GM12892 (cell line): ENCODE measurements around the gene MAT2B.
"Not testable (repeated sequence)": the region's sequence is repeated elsewhere in the genome, so short reads cannot be mapped to it uniquely, and the experiment has no call there.

Experiments
- DNase-seq: peaks from one replicate; pipeline ENCODE4 v3.0.0; 2011; ENCODE audit not compliant: insufficient read length
- FAIRE-seq: peaks from 2 replicates; lab custom pipeline; 2011; peaks lifted over from hg19 to GRCh38; lab: Jason Lieb, UNC
- POLR2A ChIP-seq: IDR thresholded peaks from 2 replicates; pipeline ENCODE4 v1.6.1; 2011; ENCODE audit warnings: low read depth, low read length, control low read depth
- POLR2AphosphoS5 ChIP-seq: IDR thresholded peaks from 2 replicates; pipeline ENCODE4 v1.6.1; 2011; ENCODE audit warnings: low read depth, low read length, control low read depth
- TAF1 ChIP-seq: IDR thresholded peaks from 2 replicates; pipeline ENCODE4 v1.6.1; 2011; ENCODE audit warnings: low read depth, mild to moderate bottlenecking, control low read depth, low read length, borderline replicate concordance

Gene MAT2B

DNA sequence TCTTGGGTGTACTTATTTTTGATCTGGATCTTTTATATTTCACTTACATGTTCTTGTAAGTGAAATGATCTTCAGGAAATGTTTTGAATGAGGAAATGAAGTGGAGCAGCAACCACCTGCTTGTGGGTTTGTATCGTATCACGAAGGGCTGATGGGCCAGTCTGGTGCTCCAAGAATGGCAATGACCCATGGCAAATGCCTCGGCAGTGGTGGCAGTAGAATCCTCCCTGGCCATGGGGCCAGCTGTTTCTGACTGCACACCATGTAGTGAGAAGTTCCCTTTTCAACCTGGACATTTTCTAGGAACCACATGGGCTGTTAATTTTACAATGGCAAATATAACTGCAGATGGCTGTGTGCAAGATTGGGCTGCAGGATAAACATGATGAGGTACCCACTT, 29.9 kb downstream of the MAT2B start:
- no peak for FAIRE-seq
- TF ChIP-seq POLR2A (no peak), POLR2AphosphoS5 (no peak), TAF1 (no peak)
- no peak for DNase-seq

DNA sequence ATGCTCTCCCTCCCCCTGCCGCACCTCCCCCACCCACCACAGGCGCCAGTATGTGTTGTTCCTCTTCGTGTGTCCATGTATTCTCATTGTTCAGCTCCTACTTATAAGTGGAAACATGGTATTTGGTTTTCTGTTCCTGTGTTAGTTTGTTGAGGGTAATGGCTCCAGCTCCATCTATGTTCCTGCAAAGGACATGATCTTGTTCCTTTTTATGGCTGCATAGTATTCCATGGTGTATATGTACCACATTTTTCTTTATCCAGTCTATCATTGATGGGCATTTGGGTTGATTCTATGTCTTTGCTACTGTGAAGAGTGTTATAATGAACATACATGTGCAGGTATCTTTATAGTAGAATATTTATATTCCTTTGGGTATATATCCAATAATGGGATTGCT, 31.0 kb downstream of the MAT2B start:
- peak; percentile 48 for FAIRE-seq
- not testable (repeated sequence) for DNase-seq

DNA sequence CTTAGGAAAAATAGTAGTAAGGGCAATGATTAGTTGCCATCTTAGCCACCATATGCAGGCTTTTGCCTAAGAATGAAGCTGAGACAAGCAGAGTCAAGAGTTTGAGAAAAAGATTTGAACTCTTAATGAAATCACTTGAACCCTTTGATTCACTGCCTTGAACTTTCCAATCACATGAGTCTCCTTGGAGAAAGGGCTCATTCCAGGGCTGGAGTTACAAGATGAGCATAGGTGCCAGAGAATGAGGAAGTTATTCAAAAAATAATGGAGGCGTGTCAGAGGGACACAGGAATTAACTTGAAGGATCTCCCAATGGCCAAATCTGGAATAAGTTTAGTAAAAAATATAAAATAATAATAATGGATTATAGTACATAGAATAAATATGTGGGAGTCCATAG, 35.3 kb downstream of the MAT2B start:
- FAIRE-seq: no peak
- TF ChIP-seq POLR2AphosphoS5 (no peak), POLR2A (no peak), TAF1 (no peak)

DNA sequence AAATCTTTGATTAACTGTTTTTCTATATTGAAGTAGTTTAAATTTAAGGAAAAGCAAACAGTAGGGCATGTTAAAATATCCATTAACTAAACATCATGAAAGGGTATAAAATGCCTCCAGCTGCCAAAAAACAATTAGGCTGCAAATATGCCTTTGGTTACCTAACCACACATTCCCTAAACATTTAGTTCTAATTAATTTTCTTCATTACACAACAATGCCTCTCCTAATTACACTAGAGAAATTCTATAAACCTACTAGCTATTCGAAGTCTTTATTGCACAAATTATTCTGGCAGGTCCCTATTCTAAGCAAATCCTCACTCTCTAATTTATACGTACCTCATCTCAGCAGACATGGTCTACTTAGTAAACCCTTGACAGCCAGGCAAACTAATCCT, 37.4 kb downstream of the MAT2B start:
- DNase-seq (no peak), FAIRE-seq (no peak)
- TF ChIP-seq POLR2AphosphoS5 (no peak), POLR2A (no peak), TAF1 (no peak)

More for the DNA sequence above, 35.3 kb downstream of the MAT2B start:
- no peak for DNase-seq

DNA sequence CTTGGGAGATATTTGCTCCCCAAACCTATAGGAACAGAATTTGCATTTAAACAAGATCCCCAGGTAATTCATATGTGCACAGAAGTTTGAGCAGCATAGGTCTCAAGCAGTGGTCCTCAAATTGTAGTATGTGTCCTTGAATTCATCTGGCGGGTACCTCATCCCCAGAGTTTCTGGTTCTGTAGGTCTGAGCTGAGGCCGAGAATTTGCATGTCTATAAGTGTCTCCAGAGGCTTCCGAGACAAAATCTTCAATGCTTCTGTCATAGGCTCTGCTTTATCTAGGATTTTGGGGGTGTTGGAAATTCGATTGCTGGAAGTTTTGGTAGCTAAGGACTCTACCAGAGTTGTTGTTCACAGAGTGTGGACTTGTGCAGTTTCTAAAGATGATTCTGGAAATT, 38.6 kb downstream of the MAT2B start:
- TF ChIP-seq POLR2A (no peak), TAF1 (no peak), POLR2AphosphoS5 (no peak)
- DNase-seq (no peak), FAIRE-seq (no peak)

DNA sequence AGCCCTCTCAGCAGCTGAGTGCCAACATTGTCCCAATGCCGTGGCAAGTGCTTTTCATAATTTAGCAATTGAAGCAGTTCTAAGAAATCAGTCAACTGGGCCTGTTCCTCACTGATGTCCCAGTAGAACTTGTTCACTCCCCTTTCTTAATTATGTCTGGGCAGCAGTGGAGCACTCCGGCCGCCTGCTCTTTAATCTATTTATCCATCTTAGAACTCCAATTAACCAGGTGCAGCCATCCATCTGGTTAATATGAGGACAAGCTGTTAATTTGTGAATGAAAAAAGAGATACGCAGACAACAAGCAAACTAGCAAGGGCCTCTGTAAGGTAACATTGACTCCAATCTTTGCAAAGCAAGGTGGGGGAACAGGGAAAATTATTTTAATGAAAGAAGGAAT, 39.4 kb downstream of the MAT2B start:
- DNase-seq (no peak), FAIRE-seq (no peak)
- TF ChIP-seq POLR2AphosphoS5 (no peak), TAF1 (no peak), POLR2A (no peak)

DNA sequence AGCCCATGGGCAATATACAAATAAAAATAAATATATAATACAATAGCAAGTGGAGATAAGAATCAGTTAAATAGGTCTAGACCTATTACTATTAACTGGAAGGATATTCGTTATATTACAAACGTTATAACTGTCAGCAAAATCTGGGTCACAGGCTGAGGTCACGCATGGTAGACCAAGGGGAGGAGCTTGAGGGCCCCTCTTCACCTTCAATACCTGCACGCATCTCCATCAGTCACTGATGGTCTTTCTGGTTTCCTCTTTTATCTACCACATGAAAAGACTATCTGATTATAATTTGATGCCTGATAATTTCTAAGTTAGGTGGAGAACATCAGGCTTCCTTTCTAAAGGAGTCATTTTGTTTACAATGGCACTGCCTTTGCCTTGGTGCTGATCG, 43.2 kb downstream of the MAT2B start:
- no peak for TF ChIP-seq TAF1
- TF ChIP-seq POLR2A: no peak
- no peak for TF ChIP-seq POLR2AphosphoS5
- no peak for FAIRE-seq

DNA sequence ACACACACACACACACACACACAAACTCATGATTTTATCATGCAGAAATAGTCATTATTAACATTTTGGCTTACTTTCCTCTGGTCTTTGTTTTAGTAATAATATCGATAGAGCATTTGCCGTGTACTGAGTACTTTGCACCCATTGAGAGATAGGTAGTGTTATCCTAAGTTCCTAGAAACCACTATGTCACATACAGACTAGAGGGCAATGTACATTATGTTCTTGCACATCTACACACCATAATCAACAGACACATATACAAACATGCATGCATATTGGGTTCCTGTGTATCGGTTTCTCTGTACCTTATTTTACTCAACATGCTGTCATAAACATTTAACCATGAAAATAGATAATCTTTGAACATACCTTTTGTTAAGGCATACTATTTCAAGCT, 45.7 kb downstream of the MAT2B start:
- no peak for TF ChIP-seq TAF1
- no peak for TF ChIP-seq POLR2AphosphoS5
- TF ChIP-seq POLR2A: no peak
- no peak for DNase-seq
- FAIRE-seq: no peak

More for the DNA sequence above, 43.2 kb downstream of the MAT2B start:
- no peak for DNase-seq

DNA sequence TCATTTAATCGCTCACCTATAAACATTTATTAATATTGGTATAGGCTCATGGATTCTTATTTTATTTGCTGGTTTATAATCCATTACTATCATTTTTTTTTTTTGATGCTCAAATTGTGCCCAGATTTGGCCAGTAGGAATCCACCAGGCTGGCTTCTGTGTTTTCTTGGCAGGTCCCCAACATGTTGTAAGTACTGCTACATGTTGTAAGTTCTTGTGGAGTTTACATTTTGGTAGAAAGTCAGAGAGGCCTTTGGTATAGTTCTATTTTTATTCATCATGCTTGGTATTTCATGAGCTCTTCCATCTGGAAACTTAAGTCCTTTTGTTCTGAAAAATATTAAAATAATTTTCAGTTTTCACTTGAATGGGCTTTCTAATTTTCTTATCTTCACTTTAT, 47.1 kb downstream of the MAT2B start:
- FAIRE-seq (no peak), DNase-seq (no peak)
- TF ChIP-seq TAF1: no peak
- TF ChIP-seq POLR2A: no peak
- TF ChIP-seq POLR2AphosphoS5: no peak

DNA sequence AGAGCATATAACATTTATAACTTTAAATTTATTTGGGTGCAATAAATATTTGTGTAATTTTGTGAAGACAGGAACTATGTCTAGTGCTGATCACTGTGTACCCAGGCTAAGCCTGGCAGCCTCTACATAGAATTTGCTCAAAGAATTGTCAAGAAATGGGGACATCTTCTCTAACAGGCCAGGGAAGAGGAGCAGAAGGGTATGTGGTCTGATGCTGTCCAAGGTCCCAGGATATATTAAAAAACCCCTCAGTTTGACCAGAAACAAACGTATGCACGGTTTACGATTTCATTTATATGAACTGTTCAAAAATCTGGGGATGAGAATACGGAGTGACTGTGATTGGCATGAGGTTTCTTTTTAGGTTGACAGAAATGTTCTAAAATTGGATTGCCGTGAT, 55.9 kb downstream of the MAT2B start:
- no peak for FAIRE-seq
- DNase-seq: no peak
- no peak for TF ChIP-seq POLR2A
- TF ChIP-seq POLR2AphosphoS5: no peak
- TF ChIP-seq TAF1: no peak

DNA sequence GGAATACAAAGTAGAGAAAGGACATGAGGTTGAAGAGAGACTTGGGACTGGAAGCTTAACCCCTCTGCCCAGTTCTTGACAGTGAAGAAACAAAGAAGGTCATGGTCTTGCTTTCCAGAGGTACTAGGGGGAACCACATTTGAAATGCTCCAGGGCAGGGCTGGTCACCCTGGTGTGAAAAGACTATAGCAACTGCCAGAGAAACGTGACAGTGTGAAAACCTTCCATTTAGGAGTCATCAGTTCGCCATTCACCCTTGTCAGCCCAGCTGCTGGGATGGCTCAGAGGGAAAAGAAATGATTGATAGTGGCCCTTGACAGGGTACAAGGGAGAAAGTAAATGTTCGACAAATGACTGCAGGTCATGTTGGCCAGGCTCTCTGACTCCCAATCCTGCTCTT, 56.7 kb downstream of the MAT2B start:
- no peak for DNase-seq
- TF ChIP-seq TAF1: no peak
- TF ChIP-seq POLR2A: no peak
- TF ChIP-seq POLR2AphosphoS5: no peak
- no peak for FAIRE-seq

DNA sequence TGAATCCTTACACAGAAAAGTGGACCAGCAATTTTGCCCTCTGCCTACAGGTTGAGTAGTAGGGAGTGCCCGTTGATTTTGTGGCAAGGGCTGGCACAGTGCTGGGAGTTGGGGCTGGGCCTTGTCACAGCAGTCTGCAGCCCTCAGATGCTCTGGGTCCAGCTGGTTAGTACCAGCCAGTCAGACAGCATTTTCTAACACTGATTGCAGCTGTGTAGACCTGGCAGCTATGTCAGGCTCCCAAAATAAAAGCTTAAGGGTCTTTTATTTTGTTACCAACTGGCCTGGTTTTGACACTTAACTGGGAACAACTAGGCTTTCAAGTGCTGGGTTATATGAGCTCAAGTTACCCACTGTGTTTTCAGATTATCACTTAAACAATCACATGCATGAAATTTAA, 57.7 kb downstream of the MAT2B start:
- DNase-seq (no peak), FAIRE-seq (no peak)
- no peak for TF ChIP-seq POLR2A
- no peak for TF ChIP-seq POLR2AphosphoS5
- no peak for TF ChIP-seq TAF1

DNA sequence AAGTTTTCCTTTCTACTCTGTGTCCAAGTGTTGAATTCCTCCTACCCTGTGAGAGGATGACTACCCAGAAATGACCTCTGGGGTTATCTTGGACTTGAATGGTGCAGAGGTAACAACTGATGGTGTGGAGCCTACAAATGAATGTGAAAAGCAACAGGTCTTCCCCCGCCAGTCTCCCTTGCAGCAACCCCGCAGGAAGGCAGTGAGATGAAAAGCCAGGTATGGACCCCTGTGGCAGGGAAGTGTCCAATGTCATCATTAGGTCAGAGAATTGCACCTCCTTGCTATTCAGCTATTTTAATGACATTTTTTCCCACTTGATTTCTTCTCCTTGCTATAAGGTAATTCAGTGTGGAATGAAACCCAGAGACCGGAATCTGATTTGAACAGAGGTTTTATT, 58.5 kb downstream of the MAT2B start:
- no peak for FAIRE-seq
- no peak for DNase-seq
- no peak for TF ChIP-seq POLR2AphosphoS5
- TF ChIP-seq POLR2A: no peak
- no peak for TF ChIP-seq TAF1
